ENCODE results near the gene IFT122. TPM values are rescaled to one million over a fixed set of nuclear protein-coding genes. Genes with fewer than 3 reads are reported as not detected.

IFT122 gene
- total RNA-seq, 1 experiment from 2014 or later, result 30.0 TPM

GRCh38 chr3:129549805-129550204, 109.8 kb downstream of the IFT122 start:
- ChIA-PET POLR2A (no interaction called here), CTCF (no interaction called here)
- Histone ChIP-seq H3K27me3 (replicated peaks; ENCODE audit: control insufficient read depth, insufficient read depth, low read length) (no peaks in the 10 kb centered on the region), H3K4me1 (no peaks in the 10 kb centered on the region), H3K36me3 (ENCODE audit: control insufficient read depth, insufficient read depth, low read length) (no peaks in the 10 kb centered on the region), H3K9me3 (no peaks in the 10 kb centered on the region), H3K4me3 (ENCODE audit: low read depth, low read length) (no peak overlapping the region)
- H3K27ac Mint-ChIP-seq (ENCODE audit: unreplicated experiment), result peak overlapping the region; percentile 33
- no peaks in the 10 kb centered on the region for H3K9me3 Mint-ChIP-seq (ENCODE audit: unreplicated experiment)
- H3K27me3 Mint-ChIP-seq (ENCODE audit: insufficient read depth, unreplicated experiment), result peaks cover 3% of the 10 kb centered on the region
- intact Hi-C loops (cut with micrococcal nuclease; ENCODE audit: unreplicated experiment), result no loop called here
- no peaks in the 10 kb centered on the region for H3K36me3 Mint-ChIP-seq (ENCODE audit: insufficient read depth, unreplicated experiment)
- DNase-seq, result no peak
- no peaks in the 10 kb centered on the region for H3K4me1 Mint-ChIP-seq (ENCODE audit: low read depth, unreplicated experiment)
- no peak overlapping the region for H3K4me3 Mint-ChIP-seq (ENCODE audit: unreplicated experiment)
- no peak for TF ChIP-seq CTCF (IDR thresholded peaks at IDR 0.05; ENCODE audit: insufficient read depth in 1 of 2, low read depth in 1 of 2, low read length in 1 of 2, severe bottlenecking in 1 of 2, unreplicated experiment in 1 of 2)
- BruUV-seq (replicated peaks), result no TSS peak

- ChIA-PET CTCF (interaction anchor here (1.2 kb wide), 1 partner anchor 62 kb away, joined by 13 read pairs; no protein-coding TSS in a partner anchor), POLR2A (no interaction called here)
- no peaks in the 10 kb centered on the region for H3K36me3 Mint-ChIP-seq (ENCODE audit: insufficient read depth, unreplicated experiment)
- no peak for TF ChIP-seq CTCF (IDR thresholded peaks at IDR 0.05; ENCODE audit: insufficient read depth in 1 of 2, low read depth in 1 of 2, low read length in 1 of 2, severe bottlenecking in 1 of 2, unreplicated experiment in 1 of 2)
- Histone ChIP-seq H3K36me3 (ENCODE audit: control insufficient read depth, insufficient read depth, low read length) (no peaks in the 10 kb centered on the region), H3K27me3 (replicated peaks; ENCODE audit: control insufficient read depth, insufficient read depth, low read length) (no peaks in the 10 kb centered on the region), H3K4me1 (no peaks in the 10 kb centered on the region), H3K9me3 (no peaks in the 10 kb centered on the region), H3K4me3 (ENCODE audit: low read depth, low read length) (no peak overlapping the region)
- intact Hi-C loops (cut with micrococcal nuclease; ENCODE audit: unreplicated experiment), result no loop called here
- H3K4me3 Mint-ChIP-seq (ENCODE audit: unreplicated experiment), result no peak overlapping the region
- H3K27ac Mint-ChIP-seq (ENCODE audit: unreplicated experiment), result no peak overlapping the region
- no peaks in the 10 kb centered on the region for H3K4me1 Mint-ChIP-seq (ENCODE audit: low read depth, unreplicated experiment)
- H3K27me3 Mint-ChIP-seq (ENCODE audit: insufficient read depth, unreplicated experiment), result peaks cover 3% of the 10 kb centered on the region
- H3K9me3 Mint-ChIP-seq (ENCODE audit: unreplicated experiment), result no peaks in the 10 kb centered on the region
- DNase-seq, result no peak
- BruUV-seq (replicated peaks), result no TSS peak
Measured at GRCh38 chr3:129552287-129553050, 112.4 kb downstream of the IFT122 start.

GRCh38 chr3:129553171-129553570, 113.1 kb downstream of the IFT122 start:
- Histone ChIP-seq H3K36me3 (ENCODE audit: control insufficient read depth, insufficient read depth, low read length) (no peaks in the 10 kb centered on the region), H3K9me3 (no peaks in the 10 kb centered on the region), H3K27me3 (replicated peaks; ENCODE audit: control insufficient read depth, insufficient read depth, low read length) (no peaks in the 10 kb centered on the region), H3K4me3 (ENCODE audit: low read depth, low read length) (no peak overlapping the region), H3K4me1 (no peaks in the 10 kb centered on the region)
- ChIA-PET POLR2A (no interaction called here), CTCF (no interaction called here)
- H3K36me3 Mint-ChIP-seq (ENCODE audit: insufficient read depth, unreplicated experiment), result no peaks in the 10 kb centered on the region
- no peak for TF ChIP-seq CTCF (IDR thresholded peaks at IDR 0.05; ENCODE audit: insufficient read depth in 1 of 2, low read depth in 1 of 2, low read length in 1 of 2, severe bottlenecking in 1 of 2, unreplicated experiment in 1 of 2)
- no peak overlapping the region for H3K27ac Mint-ChIP-seq (ENCODE audit: unreplicated experiment)
- intact Hi-C loops (cut with micrococcal nuclease; ENCODE audit: unreplicated experiment), result no loop called here
- BruUV-seq (replicated peaks), result no TSS peak
- H3K4me3 Mint-ChIP-seq (ENCODE audit: unreplicated experiment), result no peak overlapping the region
- H3K27me3 Mint-ChIP-seq (ENCODE audit: insufficient read depth, unreplicated experiment), result peaks cover 3% of the 10 kb centered on the region
- no peaks in the 10 kb centered on the region for H3K4me1 Mint-ChIP-seq (ENCODE audit: low read depth, unreplicated experiment)
- no peaks in the 10 kb centered on the region for H3K9me3 Mint-ChIP-seq (ENCODE audit: unreplicated experiment)
- DNase-seq, result no peak
